Limb (tissue), 2 donors: ENCODE measurements around the gene C3.
"Not testable (repeated sequence)": the region's sequence is repeated elsewhere in the genome, so short reads cannot be mapped to it uniquely, and the experiment has no call there.

Source experiments
- DNase-seq, 2 donors: peaks; one replicate each; pipeline ENCODE4 v3.0.0-alpha.2; 2016; ENCODE audit errors: extremely low spot score in 2 of 2

Gene C3

GRCh38 chr19:6664916-6665315 lies 55.5 kb downstream of the C3 start:
- DNase-seq: no peak

DNA sequence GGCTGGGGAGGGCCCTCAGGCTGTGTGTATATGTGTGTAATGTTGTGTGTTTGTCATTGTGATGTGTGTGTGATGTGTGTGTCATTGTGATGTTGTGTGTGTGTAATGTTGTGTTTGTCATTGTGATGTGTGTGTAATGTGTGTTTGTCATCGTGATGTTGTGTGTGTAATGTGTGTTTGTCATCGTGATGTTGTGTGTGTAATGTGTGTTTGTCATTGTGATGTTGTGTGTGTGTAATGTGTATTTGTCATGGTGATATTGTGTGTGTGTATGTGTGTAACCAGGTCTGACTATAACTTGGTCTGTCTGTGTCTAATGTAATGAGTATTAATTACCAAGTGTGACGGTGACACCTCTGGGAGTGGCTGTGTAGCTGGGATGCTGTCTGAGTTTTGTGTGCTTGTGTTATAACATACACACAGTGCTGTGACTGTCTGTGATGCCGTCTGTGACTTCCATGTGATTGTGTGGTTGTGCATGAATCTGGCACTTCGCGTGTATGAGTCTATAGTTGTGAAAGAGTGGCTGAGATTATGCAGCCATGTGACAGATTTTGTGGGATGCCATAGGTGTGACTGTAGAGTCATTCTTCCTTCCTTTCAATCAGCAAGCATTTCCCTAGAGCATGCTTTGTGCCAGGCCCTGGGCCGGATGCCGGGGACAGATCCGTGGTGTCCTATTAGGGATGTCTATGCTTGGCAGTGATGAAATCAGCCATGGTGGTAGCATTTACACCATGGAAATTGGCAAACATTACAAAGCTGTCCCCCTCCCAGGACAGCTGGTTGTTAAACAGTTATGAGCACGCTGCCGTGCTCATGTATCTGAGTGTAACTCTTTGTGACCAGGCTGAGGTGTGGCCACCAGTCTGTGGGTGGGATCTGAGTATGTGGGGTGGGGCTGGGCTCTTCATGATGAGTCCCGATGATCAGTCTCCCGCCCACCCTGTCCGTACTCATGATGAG lies 56.9 kb downstream of the C3 start:
- DNase-seq: no peak

- no peak for DNase-seq
Measured at GRCh38 chr19:6662702-6663101, 57.7 kb downstream of the C3 start.

- not testable (repeated sequence) for DNase-seq
Measured at GRCh38 chr19:6661509-6662244, 58.8 kb downstream of the C3 start.

DNA sequence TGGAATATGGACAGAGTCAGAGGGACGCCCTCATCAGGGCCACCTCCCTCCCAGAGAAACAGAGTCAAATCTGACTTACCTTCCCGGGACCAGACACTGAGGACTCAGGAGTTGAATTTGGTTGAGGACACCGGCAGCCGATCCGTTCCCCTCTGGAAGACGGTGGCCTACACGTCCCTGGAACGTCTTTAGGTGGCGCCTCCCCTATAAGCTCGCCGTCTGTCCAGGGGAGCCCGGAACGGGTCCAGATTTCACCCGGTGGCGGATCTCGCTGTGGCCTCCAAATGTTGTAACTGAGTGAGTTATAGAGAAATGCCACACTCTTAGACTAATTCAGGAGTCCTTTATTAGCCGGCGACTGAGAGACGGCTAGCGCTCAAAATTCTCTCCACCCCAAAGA lies 59.5 kb downstream of the C3 start:
- no peak for DNase-seq

DNA sequence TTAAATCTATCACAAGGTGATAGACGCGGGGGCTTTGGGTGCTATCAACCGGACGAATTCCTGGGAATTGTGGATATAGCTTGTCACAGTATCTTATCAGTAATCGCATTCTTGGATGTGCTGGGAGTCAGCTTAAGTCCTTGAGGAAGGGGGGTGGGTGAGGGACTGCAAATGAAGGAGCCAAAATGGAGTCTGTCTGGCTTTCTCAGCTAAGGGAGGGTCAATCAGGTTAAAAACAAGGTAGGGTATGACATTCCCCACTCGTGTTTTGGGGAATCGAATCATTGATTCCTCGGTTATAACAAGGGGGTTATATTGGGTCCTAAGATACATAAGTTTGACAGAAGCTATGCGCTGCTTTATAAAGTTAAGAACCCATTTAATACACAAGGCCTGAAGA lies 64.1 kb downstream of the C3 start:
- DNase-seq: not testable (repeated sequence)

GRCh38 chr19:6654347-6655310 lies 65.8 kb downstream of the C3 start:
- DNase-seq: no peak

GRCh38 chr19:6652805-6653094 lies 67.7 kb downstream of the C3 start:
- DNase-seq: no peak

- no peak for DNase-seq
Measured at GRCh38 chr19:6651965-6652804, 68.3 kb downstream of the C3 start.

DNA sequence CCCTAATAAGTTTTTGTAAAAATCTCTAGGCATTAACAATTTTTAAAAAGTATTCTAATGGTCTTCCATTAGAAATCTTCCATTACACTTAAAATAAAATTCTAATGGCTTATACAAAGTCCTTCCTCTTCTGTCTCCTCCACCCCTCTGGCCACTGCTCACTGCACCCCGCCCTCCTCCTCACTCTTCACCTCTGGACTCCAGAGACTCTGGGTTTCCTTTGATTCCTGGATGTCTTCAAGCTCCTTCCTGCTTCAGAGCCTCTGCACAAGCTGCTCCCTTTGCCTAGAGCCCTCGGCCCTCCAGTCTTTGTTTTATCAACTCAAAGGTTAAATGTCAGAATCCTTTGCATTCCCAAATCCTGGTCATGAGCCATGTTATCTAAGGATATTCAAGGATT lies 71.3 kb downstream of the C3 start:
- DNase-seq: no peak

GRCh38 chr19:6648141-6648715 lies 72.2 kb downstream of the C3 start:
- DNase-seq: no peak

DNA sequence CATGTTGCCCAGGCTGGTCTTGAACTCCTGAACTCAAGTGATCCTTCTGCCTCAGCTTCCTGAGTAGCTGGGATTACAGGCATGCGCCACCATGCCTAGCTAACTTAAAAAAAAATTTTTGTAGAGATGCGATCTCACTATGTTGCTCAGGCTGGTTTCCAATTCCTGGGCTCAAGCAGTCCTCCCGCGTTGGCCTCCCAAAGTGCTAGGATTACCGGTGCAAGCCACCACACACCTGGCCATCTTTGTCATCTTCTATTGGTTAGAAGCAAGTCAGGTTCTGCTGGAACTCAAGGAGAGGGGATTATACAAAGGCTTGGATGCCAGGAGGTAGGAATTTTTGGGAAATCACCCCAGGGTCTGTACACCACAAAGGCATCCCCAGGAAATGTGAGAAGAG lies 75.7 kb downstream of the C3 start:
- DNase-seq: no peak

GRCh38 chr19:6640333-6640732 lies 80.1 kb downstream of the C3 start:
- DNase-seq: not testable (repeated sequence)

- no peak for DNase-seq
Measured at GRCh38 chr19:6639439-6639838, 81.0 kb downstream of the C3 start.

DNA sequence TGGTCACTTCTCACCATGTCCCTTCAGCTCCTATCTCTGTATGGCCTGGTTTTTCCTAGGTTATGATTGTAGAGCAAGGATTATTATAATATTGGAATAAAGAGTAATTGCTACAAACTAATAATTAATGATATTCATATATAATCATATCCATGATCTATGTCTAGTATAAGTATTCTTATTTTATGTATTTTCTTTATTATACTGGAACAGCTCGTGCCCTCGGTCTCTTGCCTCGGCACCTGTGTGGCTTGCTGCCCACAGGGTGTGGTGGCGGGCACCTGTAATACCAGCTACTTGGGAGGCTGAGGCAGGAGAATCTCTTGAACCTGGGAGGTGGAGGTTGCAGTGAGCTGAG lies 87.0 kb downstream of the C3 start:
- not testable (repeated sequence) for DNase-seq

- DNase-seq: peak in 1 of 2 donors; percentile 53
Measured at GRCh38 chr19:6632747-6633455, 87.5 kb downstream of the C3 start.

GRCh38 chr19:6632002-6632621 lies 88.3 kb downstream of the C3 start:
- DNase-seq: peak; percentile 70 to 77
